ENCODE results near the gene HADHA. TPM values are rescaled to one million over a fixed set of nuclear protein-coding genes. Genes with fewer than 3 reads are reported as not detected.

Gene HADHA
- total RNA-seq, 1 experiment from 2014 or later = 98.4 TPM

DNA sequence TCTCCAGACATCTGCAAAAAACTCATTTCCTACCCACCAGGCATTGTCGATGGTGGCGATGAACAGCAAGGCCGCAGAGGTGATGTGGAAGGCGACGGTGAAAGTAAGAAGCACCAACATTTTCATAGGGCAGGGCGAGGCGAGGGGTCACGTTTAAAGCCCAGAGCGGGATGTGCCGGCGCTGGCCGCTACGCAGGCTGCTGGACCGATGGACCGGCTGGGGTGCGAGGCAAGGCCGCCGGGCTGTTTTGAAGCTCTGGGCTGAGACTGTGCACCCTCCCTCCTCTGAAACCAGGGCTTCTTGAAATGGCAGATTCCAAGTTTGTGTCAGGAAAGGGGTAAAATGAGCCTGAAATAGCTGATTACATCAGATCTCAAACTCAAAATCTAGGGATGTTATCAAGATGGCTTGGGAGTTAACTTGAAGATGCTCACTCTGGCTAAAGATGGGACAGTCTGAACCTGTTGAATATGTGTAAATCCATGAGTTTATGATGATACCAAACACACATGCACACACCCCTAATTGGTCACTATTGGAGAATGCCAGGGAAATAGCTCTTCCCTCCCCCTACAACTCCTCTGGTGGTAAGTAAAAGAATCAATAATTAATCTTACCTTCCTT is 103.2 kb downstream of the HADHA start:
- no peak for DNase-seq (ENCODE audit: low read depth)

Other genes with a start within 250 kb of the HADHA start
- gene RAB10, start 210.5 kb downstream of the HADHA start, total RNA-seq (2014; rRNA removed; shearing (Covaris generic)) = 71.0 and 115 TPM in 2 replicates
- gene GAREM2, start 71.5 kb downstream of the HADHA start, total RNA-seq (2014; rRNA removed; shearing (Covaris generic)) = 0.20 TPM in 1 of 2 replicates, not detected in the other
- gene HADHB, start 307 bp upstream of the HADHA start, total RNA-seq (2014; rRNA removed; shearing (Covaris generic)) = 55.6 and 83.1 TPM in 2 replicates
- gene SELENOI, start 101.5 kb upstream of the HADHA start, total RNA-seq (2014; rRNA removed; shearing (Covaris generic)) = 11.6 and 19.8 TPM in 2 replicates
- 0.10 and 0.12 TPM in 2 replicates for gene ADGRF3, start 102.2 kb upstream of the HADHA start, total RNA-seq (2014; rRNA removed; shearing (Covaris generic))
- not detected in 2 replicates for gene DRC1, start 157.3 kb upstream of the HADHA start, total RNA-seq (2014; rRNA removed; shearing (Covaris generic))
- gene OTOF, start 233.5 kb upstream of the HADHA start, total RNA-seq (2014; rRNA removed; shearing (Covaris generic)) = 0.05 TPM in 1 of 2 replicates, not detected in the other

Data from M059J (cell line).